Fibroblast of villous mesenchyme (primary cell): ENCODE measurements around the gene TM9SF3. TPM values are rescaled to one million over a fixed set of nuclear protein-coding genes. Genes with fewer than 3 reads are reported as not detected.

Source experiments
- DNase-seq: peaks from one replicate; pipeline ENCODE4 v3.0.0-alpha.2; 2010; ENCODE audit warnings: low read depth
- H3K4me3 ChIP-seq: 2 replicates; pipeline ENCODE4 v1.5.1; 2011; ENCODE audit warnings: low read depth, mild to moderate bottlenecking, low read length
- total RNA-seq: library from RNA; depleted of rRNA; stranded (reverse); fragments of >200 nt; gene quantifications from 2 replicates; pipeline ENCODE4 v1.2.3, GENCODE V29; 2012
- TF ChIP-seq, protein P1 (sequence below): IDR thresholded peaks from 2 replicates; pipeline ENCODE4 v1.5.1; 2012; ENCODE audit warnings: low read depth, mild to moderate bottlenecking, low read length; ENCODE audit not compliant: insufficient read depth

TM9SF3 gene
- total RNA-seq, 1 donor: 147 TPM

GRCh38 chr10:96613576-96613975, 26.8 kb upstream of the TM9SF3 start:
- H3K4me3 ChIP-seq: no peak overlapping the region
- DNase-seq: peak; percentile 33
- TF ChIP-seq, protein P1, sequence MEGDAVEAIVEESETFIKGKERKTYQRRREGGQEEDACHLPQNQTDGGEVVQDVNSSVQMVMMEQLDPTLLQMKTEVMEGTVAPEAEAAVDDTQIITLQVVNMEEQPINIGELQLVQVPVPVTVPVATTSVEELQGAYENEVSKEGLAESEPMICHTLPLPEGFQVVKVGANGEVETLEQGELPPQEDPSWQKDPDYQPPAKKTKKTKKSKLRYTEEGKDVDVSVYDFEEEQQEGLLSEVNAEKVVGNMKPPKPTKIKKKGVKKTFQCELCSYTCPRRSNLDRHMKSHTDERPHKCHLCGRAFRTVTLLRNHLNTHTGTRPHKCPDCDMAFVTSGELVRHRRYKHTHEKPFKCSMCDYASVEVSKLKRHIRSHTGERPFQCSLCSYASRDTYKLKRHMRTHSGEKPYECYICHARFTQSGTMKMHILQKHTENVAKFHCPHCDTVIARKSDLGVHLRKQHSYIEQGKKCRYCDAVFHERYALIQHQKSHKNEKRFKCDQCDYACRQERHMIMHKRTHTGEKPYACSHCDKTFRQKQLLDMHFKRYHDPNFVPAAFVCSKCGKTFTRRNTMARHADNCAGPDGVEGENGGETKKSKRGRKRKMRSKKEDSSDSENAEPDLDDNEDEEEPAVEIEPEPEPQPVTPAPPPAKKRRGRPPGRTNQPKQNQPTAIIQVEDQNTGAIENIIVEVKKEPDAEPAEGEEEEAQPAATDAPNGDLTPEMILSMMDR: no peak

GRCh38 chr10:96612055-96612830, 25.4 kb upstream of the TM9SF3 start:
- TF ChIP-seq, protein P1: no peak

GRCh38 chr10:96610817-96611216, 24.0 kb upstream of the TM9SF3 start:
- H3K4me3 ChIP-seq: no peak overlapping the region
- TF ChIP-seq, protein P1: no peak
- DNase-seq: no peak

More at GRCh38 chr10:96612055-96612830, 25.4 kb upstream of the TM9SF3 start:
- H3K4me3 ChIP-seq: no peak overlapping the region
- DNase-seq: no peak

- TF ChIP-seq, protein P1: no peak
- DNase-seq: no peak
Measured at GRCh38 chr10:96609510-96609909, 22.7 kb upstream of the TM9SF3 start.

DNA sequence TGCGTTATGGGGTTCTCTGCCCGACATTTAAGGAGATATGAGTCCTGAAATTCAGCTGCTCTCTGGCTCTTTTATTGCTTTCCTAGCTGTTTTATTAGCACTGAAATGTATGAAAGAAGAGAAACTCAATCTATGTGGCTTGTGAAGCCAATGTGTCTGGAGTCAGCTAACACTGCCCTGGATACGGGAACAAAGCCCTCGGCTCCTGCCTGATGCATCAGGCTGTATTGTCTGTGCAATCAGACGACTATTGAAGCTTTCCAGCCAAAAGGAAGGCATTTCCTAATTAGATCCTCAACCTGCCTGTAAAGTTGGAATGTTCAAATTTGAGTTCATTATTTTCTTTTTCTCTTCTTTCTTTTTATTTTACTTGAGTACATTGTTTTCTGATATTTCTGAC, 22.0 kb upstream of the TM9SF3 start:
- TF ChIP-seq, protein P1: no peak
- DNase-seq: no peak
- no peak overlapping the region for H3K4me3 ChIP-seq

More at GRCh38 chr10:96609510-96609909, 22.7 kb upstream of the TM9SF3 start:
- no peak overlapping the region for H3K4me3 ChIP-seq

DNA sequence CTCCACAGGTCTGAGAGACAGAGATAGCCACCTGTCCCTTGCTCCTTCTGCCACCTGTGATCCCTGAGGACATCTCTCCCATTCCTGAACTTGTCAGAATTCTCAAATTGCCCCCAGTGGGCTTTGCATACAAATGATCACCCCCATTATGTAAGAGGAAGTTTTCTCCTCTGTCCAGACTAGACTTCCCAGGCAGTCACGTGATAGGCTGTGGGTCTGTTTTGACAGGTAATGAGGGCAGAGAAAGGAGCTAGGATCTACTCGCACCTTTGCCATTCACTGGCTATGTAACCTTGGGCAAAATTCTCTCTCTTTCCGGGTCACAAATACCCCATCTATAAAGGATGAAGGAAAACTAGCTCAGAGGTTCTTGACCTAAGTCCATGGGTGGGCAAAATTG, 21.4 kb upstream of the TM9SF3 start:
- H3K4me3 ChIP-seq: no peak overlapping the region
- TF ChIP-seq, protein P1: no peak
- no peak for DNase-seq

- H3K4me3 ChIP-seq: no peak overlapping the region
- DNase-seq: no peak
- TF ChIP-seq, protein P1: no peak
Measured at GRCh38 chr10:96606946-96607345, 20.1 kb upstream of the TM9SF3 start.
